ENCODE results near the gene ZCCHC7. TPM values are rescaled to one million over a fixed set of nuclear protein-coding genes. Genes with fewer than 3 reads are reported as not detected.
"Not testable (repeated sequence)": the region's sequence is repeated elsewhere in the genome, so short reads cannot be mapped to it uniquely, and the experiment has no call there.

ZCCHC7 gene
- total RNA-seq, 4 donors from 2014 or later = 12.4 to 56.9 (median 17.7) TPM

DNA sequence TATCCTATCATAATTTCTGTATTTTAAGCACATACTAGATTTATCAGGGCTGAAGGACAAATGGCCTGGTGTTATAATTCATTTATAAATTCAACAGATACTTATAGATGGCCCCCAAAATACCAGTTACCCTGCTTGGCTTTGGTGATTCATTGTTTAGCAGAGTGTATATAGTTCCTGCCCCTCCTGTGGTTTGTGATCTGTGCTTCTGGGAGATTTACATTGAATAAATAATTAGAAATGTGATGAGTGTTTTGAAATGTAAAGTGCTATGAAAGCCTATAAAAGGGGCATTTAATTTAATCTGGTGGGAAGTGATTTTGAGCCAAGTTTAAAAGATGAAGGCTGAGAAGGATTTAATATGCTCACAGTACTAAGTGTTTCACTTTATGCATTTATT lies 36.7 kb upstream of the ZCCHC7 start:
- Histone ChIP-seq H3K9me3 (no peaks in the 10 kb centered on the region), H3K36me3 (peaks cover 0 to 23% (median 0%) of the 10 kb centered on the region in 3 donors), H3K4me1 (peaks cover 0 to 18% (median 0%) of the 10 kb centered on the region in 4 donors), H3K27ac (no peak overlapping the region), H3K4me3 (no peak overlapping the region), H3K27me3 (no peaks in the 10 kb centered on the region)
- no peak for TF ChIP-seq POLR2A (IDR thresholded peaks at IDR 0.05)
- TF ChIP-seq, protein P1, sequence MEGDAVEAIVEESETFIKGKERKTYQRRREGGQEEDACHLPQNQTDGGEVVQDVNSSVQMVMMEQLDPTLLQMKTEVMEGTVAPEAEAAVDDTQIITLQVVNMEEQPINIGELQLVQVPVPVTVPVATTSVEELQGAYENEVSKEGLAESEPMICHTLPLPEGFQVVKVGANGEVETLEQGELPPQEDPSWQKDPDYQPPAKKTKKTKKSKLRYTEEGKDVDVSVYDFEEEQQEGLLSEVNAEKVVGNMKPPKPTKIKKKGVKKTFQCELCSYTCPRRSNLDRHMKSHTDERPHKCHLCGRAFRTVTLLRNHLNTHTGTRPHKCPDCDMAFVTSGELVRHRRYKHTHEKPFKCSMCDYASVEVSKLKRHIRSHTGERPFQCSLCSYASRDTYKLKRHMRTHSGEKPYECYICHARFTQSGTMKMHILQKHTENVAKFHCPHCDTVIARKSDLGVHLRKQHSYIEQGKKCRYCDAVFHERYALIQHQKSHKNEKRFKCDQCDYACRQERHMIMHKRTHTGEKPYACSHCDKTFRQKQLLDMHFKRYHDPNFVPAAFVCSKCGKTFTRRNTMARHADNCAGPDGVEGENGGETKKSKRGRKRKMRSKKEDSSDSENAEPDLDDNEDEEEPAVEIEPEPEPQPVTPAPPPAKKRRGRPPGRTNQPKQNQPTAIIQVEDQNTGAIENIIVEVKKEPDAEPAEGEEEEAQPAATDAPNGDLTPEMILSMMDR (IDR thresholded peaks at IDR 0.05) = no peak
- DNase-seq = no peak

DNA sequence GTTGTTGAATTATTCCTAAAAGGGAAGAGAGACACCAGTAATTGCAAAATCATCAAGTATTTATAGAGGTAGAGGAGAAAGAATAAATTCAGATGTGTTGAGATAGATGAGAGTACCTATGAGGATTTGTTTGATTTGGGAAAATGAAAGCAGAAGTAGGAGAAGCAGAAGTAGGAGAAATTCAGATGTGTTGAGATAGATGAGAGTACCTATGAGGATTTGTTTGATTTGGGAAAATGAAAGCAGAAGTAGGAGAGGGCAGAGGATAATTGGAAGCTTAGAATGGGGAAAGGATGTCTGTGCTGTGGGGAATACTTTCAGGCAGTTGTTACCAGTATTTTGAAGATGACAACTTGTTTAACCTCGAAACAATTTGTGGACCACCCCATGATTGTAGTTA lies 35.1 kb upstream of the ZCCHC7 start:
- H3K36me3 ChIP-seq = peaks cover 0 to 26% (median 0%) of the 10 kb centered on the region in 3 donors
- H3K4me3 ChIP-seq = no peak overlapping the region
- no peak overlapping the region for H3K27ac ChIP-seq
- H3K9me3 ChIP-seq = no peaks in the 10 kb centered on the region
- TF ChIP-seq POLR2A (IDR thresholded peaks at IDR 0.05) = no peak
- no peak for DNase-seq
- H3K4me1 ChIP-seq = peaks cover 0 to 14% (median 0%) of the 10 kb centered on the region in 4 donors
- no peaks in the 10 kb centered on the region for H3K27me3 ChIP-seq

DNA sequence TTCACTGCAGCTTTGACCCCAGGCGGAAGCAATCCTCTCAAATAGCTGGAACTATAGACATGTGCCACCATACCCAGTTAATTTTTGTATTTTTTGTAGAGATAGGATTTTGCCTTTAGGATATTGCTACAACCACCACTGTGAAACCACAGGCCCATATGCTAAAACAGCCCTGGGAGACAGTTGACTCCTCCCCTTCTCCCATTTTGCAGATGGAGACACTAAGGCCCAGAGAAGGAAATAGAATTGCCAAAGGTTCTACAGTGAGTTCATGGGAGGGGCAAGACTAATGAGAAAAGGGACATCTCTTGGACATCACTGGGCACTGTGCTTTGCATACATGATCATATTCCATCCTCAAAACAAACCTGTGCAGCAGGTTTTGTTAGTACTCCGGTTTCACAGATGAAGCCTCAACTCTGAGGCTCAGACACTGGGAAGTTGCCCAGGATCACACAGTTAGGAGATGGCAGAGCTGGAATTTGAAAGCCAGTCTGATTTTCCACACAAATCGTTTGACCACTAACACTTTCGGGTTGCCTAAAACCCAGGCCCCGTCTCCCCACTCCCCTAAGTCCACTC lies 27.6 kb upstream of the ZCCHC7 start:
- not testable (repeated sequence) for H3K4me3 ChIP-seq, DNase-seq, H3K27me3 ChIP-seq, H3K4me1 ChIP-seq, H3K9me3 ChIP-seq, H3K27ac ChIP-seq
- peaks cover 0 to 11% (median 0%) of the 10 kb centered on the region in 3 donors for H3K36me3 ChIP-seq

DNA sequence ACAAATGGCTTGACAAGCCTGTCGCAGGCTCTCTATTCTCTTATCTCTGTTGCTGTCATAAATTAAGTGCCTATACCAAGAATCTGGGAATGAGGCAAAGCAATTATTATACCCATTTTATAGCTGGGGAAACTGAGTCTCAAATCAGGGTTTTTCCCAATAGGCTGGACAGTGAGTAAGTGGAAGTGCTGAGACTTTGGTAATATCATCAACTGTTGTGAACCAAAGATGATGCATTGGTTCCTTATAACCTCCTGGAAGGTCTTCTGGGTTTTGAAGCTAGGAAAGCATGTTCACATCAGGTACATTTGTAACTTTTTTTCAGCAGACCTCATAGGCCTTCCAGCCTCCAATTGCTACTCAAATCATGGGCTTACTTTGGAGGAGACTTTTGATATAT lies 25.6 kb upstream of the ZCCHC7 start:
- no peak for DNase-seq
- H3K27me3 ChIP-seq = no peaks in the 10 kb centered on the region
- H3K27ac ChIP-seq = no peak overlapping the region
- no peaks in the 10 kb centered on the region for H3K4me1 ChIP-seq
- TF ChIP-seq, protein P1 (IDR thresholded peaks at IDR 0.05) = no peak
- H3K4me3 ChIP-seq = no peak overlapping the region
- no peaks in the 10 kb centered on the region for H3K36me3 ChIP-seq
- no peaks in the 10 kb centered on the region for H3K9me3 ChIP-seq

DNA sequence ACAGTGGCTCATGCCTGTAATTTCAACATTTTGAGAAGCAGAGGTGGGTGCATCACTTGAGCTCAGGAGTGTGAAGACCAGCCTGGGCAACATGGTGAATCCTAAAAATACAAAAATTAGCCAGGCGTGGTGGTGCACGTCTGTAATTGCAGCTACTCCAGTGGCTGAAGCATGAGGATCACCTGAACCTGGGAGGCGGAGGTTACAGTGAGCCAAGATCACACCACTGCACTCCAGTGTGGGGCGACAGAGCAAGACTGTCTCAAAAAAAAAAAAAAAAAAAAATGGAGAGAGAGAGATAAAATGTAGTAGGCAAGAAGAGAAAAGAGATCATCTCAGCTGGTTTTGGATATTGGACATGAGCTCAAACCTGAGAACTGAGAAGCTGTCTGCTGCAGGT lies 23.7 kb upstream of the ZCCHC7 start:
- Histone ChIP-seq H3K27ac (no peak overlapping the region), H3K4me3 (no peak overlapping the region), H3K36me3 (no peaks in the 10 kb centered on the region), H3K9me3 (no peaks in the 10 kb centered on the region), H3K27me3 (no peaks in the 10 kb centered on the region), H3K4me1 (no peaks in the 10 kb centered on the region)
- no peak for DNase-seq
- no peak for TF ChIP-seq POLR2A (IDR thresholded peaks at IDR 0.05)
- TF ChIP-seq, protein P1 (IDR thresholded peaks at IDR 0.05) = no peak

DNA sequence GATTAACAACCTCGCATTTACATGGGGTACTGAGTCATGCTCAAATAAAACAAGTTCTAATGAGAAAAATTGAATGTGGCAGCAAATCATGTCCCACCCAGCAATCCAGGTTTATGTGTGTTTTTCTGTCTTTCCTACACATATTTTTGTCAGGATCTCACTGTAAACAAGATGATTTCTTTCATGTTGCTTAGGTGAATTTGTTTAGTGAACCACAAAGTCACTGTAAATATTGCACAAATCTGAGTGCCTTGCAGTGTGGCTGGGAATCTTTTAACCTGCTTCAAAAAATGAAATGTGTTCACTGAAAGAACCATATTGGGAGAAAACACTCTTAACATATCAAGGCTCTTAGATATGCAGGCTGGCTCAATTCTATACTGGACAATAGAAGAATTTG lies 23.1 kb upstream of the ZCCHC7 start:
- H3K27ac ChIP-seq = no peak overlapping the region
- H3K36me3 ChIP-seq = no peaks in the 10 kb centered on the region
- no peak for DNase-seq
- no peaks in the 10 kb centered on the region for H3K9me3 ChIP-seq
- H3K4me1 ChIP-seq = no peaks in the 10 kb centered on the region
- no peak overlapping the region for H3K4me3 ChIP-seq
- TF ChIP-seq POLR2A (IDR thresholded peaks at IDR 0.05) = no peak
- TF ChIP-seq, protein P1 (IDR thresholded peaks at IDR 0.05) = no peak
- H3K27me3 ChIP-seq = no peaks in the 10 kb centered on the region

DNA sequence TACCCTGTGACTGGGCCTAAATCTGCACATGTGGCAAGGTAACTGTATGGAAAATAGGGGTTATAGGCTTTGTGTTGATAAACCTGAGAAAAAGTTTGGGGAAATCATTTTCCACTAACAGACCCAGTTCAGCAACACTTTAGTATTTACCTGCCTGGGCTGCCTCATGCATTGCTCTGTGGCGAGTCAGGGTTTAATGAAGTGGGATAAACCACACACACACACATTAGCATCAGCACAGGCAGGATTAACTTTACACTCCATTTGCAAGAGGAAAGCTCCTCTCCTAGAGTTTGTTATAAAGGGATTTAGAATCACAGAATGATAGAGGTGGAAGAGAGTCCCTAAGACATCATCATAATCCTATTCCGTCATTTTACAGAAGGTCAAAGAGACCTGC lies 20.0 kb upstream of the ZCCHC7 start:
- no peaks in the 10 kb centered on the region for H3K4me1 ChIP-seq
- H3K36me3 ChIP-seq = no peaks in the 10 kb centered on the region
- DNase-seq = no peak
- TF ChIP-seq POLR2A (IDR thresholded peaks at IDR 0.05) = no peak
- H3K9me3 ChIP-seq = no peaks in the 10 kb centered on the region
- no peak overlapping the region for H3K27ac ChIP-seq
- no peaks in the 10 kb centered on the region for H3K27me3 ChIP-seq
- no peak overlapping the region for H3K4me3 ChIP-seq
